Stimulated activated memory B cell treated with anti-CD40 and anti-IgM and Interleukin-4, amounts not matched to agents 10 μg/mL and 1 μg/mL and 100 μg/mL, for 72 hours (primary cell): ENCODE data around the gene IL4R.
"Not testable (repeated sequence)": the region's sequence is repeated elsewhere in the genome, so short reads cannot be mapped to it uniquely, and the experiment has no call there.

Experiments used
- ATAC-seq: fragments of 150-1000 bp; cut with Tn5 transposase; 2 replicates; pipeline ENCODE4 v1.10.0; 2021
- H3K27ac Mint-ChIP-seq: one replicate; pipeline ENCODE4 v1.8.0; 2022; ENCODE audit warnings: mild to moderate bottlenecking, mixed read lengths
- H3K27me3 Mint-ChIP-seq: one replicate; pipeline ENCODE4 v1.8.0; 2022; ENCODE audit warnings: mixed read lengths
- H3K36me3 Mint-ChIP-seq: one replicate; pipeline ENCODE4 v1.8.0; 2022; ENCODE audit warnings: mixed read lengths
- H3K4me1 Mint-ChIP-seq: one replicate; pipeline ENCODE4 v1.8.0; 2022; ENCODE audit warnings: mixed read lengths
- H3K4me3 Mint-ChIP-seq: one replicate; pipeline ENCODE4 v1.8.0; 2022; ENCODE audit warnings: mild to moderate bottlenecking, moderate library complexity, mixed read lengths
- H3K9me3 Mint-ChIP-seq: one replicate; pipeline ENCODE4 v1.8.0; 2022; ENCODE audit warnings: mixed read lengths

Gene IL4R

GRCh38 chr16:27313422-27314160 lies at the start of gene IL4R:
Gene IL4R, plus strand, starts transcription at chr16:27313974. Its CDS starts 26,230 bp downstream, at chr16:27340204.
- Mint-ChIP-seq H3K4me1 (peaks cover 47% of the 10 kb centered on the region), H3K27me3 (no peaks in the 10 kb centered on the region), H3K27ac (peak within 1 kb of the TSS; percentile 94), H3K36me3 (peaks cover 13% of the 10 kb centered on the region), H3K9me3 (no peaks in the 10 kb centered on the region), H3K4me3 (peak within 1 kb of the TSS; percentile 86)
- ATAC-seq = peak; percentile 71

GRCh38 chr16:27264151-27264550 lies 49.6 kb upstream of the IL4R start:
- H3K36me3 Mint-ChIP-seq = peaks cover 49% of the 10 kb centered on the region
- peaks cover 61% of the 10 kb centered on the region for H3K4me1 Mint-ChIP-seq
- H3K27me3 Mint-ChIP-seq = no peaks in the 10 kb centered on the region
- no peak overlapping the region for H3K27ac Mint-ChIP-seq
- no peak for ATAC-seq
- peaks cover 2% of the 10 kb centered on the region for H3K9me3 Mint-ChIP-seq
- H3K4me3 Mint-ChIP-seq = no peak overlapping the region

GRCh38 chr16:27265982-27266381 lies 47.8 kb upstream of the IL4R start:
- Mint-ChIP-seq H3K4me3 (no peak overlapping the region), H3K4me1 (peaks cover 50% of the 10 kb centered on the region), H3K27ac (peak overlapping the region; percentile 36), H3K36me3 (peaks cover 39% of the 10 kb centered on the region), H3K27me3 (no peaks in the 10 kb centered on the region), H3K9me3 (peaks cover 2% of the 10 kb centered on the region)
- no peak for ATAC-seq

GRCh38 chr16:27267037-27267677 lies 46.6 kb upstream of the IL4R start:
- Mint-ChIP-seq H3K27ac (peak overlapping the region; percentile 100), H3K36me3 (peaks cover 45% of the 10 kb centered on the region), H3K9me3 (peaks cover 4% of the 10 kb centered on the region), H3K4me1 (peaks cover 53% of the 10 kb centered on the region), H3K27me3 (no peaks in the 10 kb centered on the region), H3K4me3 (peak overlapping the region; percentile 87)
- ATAC-seq = peak; percentile 60

- H3K27ac Mint-ChIP-seq = peak within 1 kb of the TSS; percentile 100
- peak within 1 kb of the TSS; percentile 87 for H3K4me3 Mint-ChIP-seq
- H3K4me1 Mint-ChIP-seq = peaks cover 47% of the 10 kb centered on the region
- peak; percentile 98 for ATAC-seq
- H3K36me3 Mint-ChIP-seq = peaks cover 34% of the 10 kb centered on the region
- peaks cover 2% of the 10 kb centered on the region for H3K9me3 Mint-ChIP-seq
- no peaks in the 10 kb centered on the region for H3K27me3 Mint-ChIP-seq
Observed at GRCh38 chr16:27268376-27269299, 45.1 kb upstream of the IL4R start, which contains the start of gene NSMCE1. Gene NSMCE1, minus strand, starts transcription at chr16:27268772. Its CDS starts 11,202 bp downstream, at chr16:27257570.

GRCh38 chr16:27269300-27270150 lies 44.2 kb upstream of the IL4R start:
- Mint-ChIP-seq H3K4me3 (peak overlapping the region; percentile 87), H3K36me3 (peaks cover 28% of the 10 kb centered on the region), H3K4me1 (peaks cover 48% of the 10 kb centered on the region), H3K9me3 (peaks cover 2% of the 10 kb centered on the region), H3K27ac (peak overlapping the region; percentile 100), H3K27me3 (no peaks in the 10 kb centered on the region)
- no peak for ATAC-seq

GRCh38 chr16:27270349-27270748 lies 43.4 kb upstream of the IL4R start:
- peaks cover 43% of the 10 kb centered on the region for H3K4me1 Mint-ChIP-seq
- no peak overlapping the region for H3K4me3 Mint-ChIP-seq
- H3K36me3 Mint-ChIP-seq = peaks cover 25% of the 10 kb centered on the region
- ATAC-seq = no peak
- H3K27me3 Mint-ChIP-seq = no peaks in the 10 kb centered on the region
- peaks cover 2% of the 10 kb centered on the region for H3K9me3 Mint-ChIP-seq
- peak overlapping the region; percentile 100 for H3K27ac Mint-ChIP-seq

GRCh38 chr16:27272076-27272475 lies 41.7 kb upstream of the IL4R start:
- Mint-ChIP-seq H3K4me1 (peaks cover 33% of the 10 kb centered on the region), H3K27ac (peak overlapping the region; percentile 59), H3K4me3 (no peak overlapping the region), H3K27me3 (no peaks in the 10 kb centered on the region), H3K9me3 (peaks cover 2% of the 10 kb centered on the region), H3K36me3 (peaks cover 16% of the 10 kb centered on the region)
- ATAC-seq = no peak

- H3K9me3 Mint-ChIP-seq, ATAC-seq, H3K4me3 Mint-ChIP-seq, H3K27me3 Mint-ChIP-seq: not testable (repeated sequence)
- Mint-ChIP-seq H3K4me1 (peaks cover 28% of the 10 kb centered on the region), H3K36me3 (peaks cover 16% of the 10 kb centered on the region), H3K27ac (peak overlapping the region; percentile 68)
Observed at GRCh38 chr16:27272697-27273096, 41.1 kb upstream of the IL4R start.

- peak overlapping the region; percentile 68 for H3K27ac Mint-ChIP-seq
- no peaks in the 10 kb centered on the region for H3K27me3 Mint-ChIP-seq
- H3K36me3 Mint-ChIP-seq = peaks cover 15% of the 10 kb centered on the region
- no peak for ATAC-seq
- no peak overlapping the region for H3K4me3 Mint-ChIP-seq
- peaks cover 2% of the 10 kb centered on the region for H3K9me3 Mint-ChIP-seq
- H3K4me1 Mint-ChIP-seq = peaks cover 24% of the 10 kb centered on the region
Observed at GRCh38 chr16:27273330-27273669, 40.5 kb upstream of the IL4R start.

GRCh38 chr16:27273670-27274423 lies 39.9 kb upstream of the IL4R start:
- Mint-ChIP-seq H3K36me3 (peaks cover 10% of the 10 kb centered on the region), H3K27ac (peak overlapping the region; percentile 68), H3K27me3 (no peaks in the 10 kb centered on the region), H3K4me1 (peaks cover 24% of the 10 kb centered on the region), H3K4me3 (no peak overlapping the region), H3K9me3 (peaks cover 2% of the 10 kb centered on the region)
- peak; percentile 79 for ATAC-seq

GRCh38 chr16:27274424-27274874 lies 39.3 kb upstream of the IL4R start:
- peak overlapping the region; percentile 68 for H3K27ac Mint-ChIP-seq
- H3K9me3 Mint-ChIP-seq, H3K36me3 Mint-ChIP-seq, H3K4me3 Mint-ChIP-seq, H3K27me3 Mint-ChIP-seq, ATAC-seq: not testable (repeated sequence)
- H3K4me1 Mint-ChIP-seq = peaks cover 24% of the 10 kb centered on the region

- Mint-ChIP-seq H3K27me3 (no peaks in the 10 kb centered on the region), H3K9me3 (peaks cover 2% of the 10 kb centered on the region), H3K4me3 (no peak overlapping the region), H3K36me3 (peaks cover 10% of the 10 kb centered on the region), H3K27ac (peak overlapping the region; percentile 35), H3K4me1 (peaks cover 24% of the 10 kb centered on the region)
- no peak for ATAC-seq
Observed at GRCh38 chr16:27275394-27275793, 38.4 kb upstream of the IL4R start.

- Mint-ChIP-seq H3K27me3 (no peaks in the 10 kb centered on the region), H3K4me3 (no peak overlapping the region), H3K9me3 (no peaks in the 10 kb centered on the region), H3K4me1 (peaks cover 24% of the 10 kb centered on the region), H3K27ac (no peak overlapping the region), H3K36me3 (no peaks in the 10 kb centered on the region)
- no peak for ATAC-seq
Observed at GRCh38 chr16:27281243-27281642, 32.5 kb upstream of the IL4R start.
